ENCODE results near the gene IGFBP5. TPM values are rescaled to one million over a fixed set of nuclear protein-coding genes. Genes with fewer than 3 reads are reported as not detected.

The IGFBP5 gene
- total and polyA plus RNA-seq, 12 donors, result 67.1 to 267 (median 152) TPM

GRCh38 chr2:216731465-216731864 is 36.1 kb upstream of the IGFBP5 start:
- no peak overlapping the region for H3K4me3 ChIP-seq
- no peak for TF ChIP-seq CTCF (IDR thresholded peaks at IDR 0.05)
- DNase-seq (no peak), ATAC-seq (no peak)
- 82 to 90% methylated on average over 5 of the region's 5 CpGs for WGBS, 2 donors
- peaks cover 0 to 16% (median 11%) of the 10 kb centered on the region in 9 donors for H3K4me1 ChIP-seq
- H3K36me3 ChIP-seq, result no peaks in the 10 kb centered on the region
- no peaks in the 10 kb centered on the region for H3K9me3 ChIP-seq
- H3K27ac ChIP-seq, result no peak overlapping the region
- no peaks in the 10 kb centered on the region for H3K27me3 ChIP-seq
- intact Hi-C loops (cut with DNase I), result no loop called here

- no peak overlapping the region for H3K27ac ChIP-seq
- WGBS, 2 donors, result 83 to 88% methylated on average over 5 of the region's 5 CpGs
- ATAC-seq, result no peak
- no peaks in the 10 kb centered on the region for H3K27me3 ChIP-seq
- H3K4me3 ChIP-seq, result no peak overlapping the region
- peaks cover 0 to 22% (median 11%) of the 10 kb centered on the region in 9 donors for H3K4me1 ChIP-seq
- TF ChIP-seq CTCF (IDR thresholded peaks at IDR 0.05), result no peak
- no peak for DNase-seq
- H3K36me3 ChIP-seq, result no peaks in the 10 kb centered on the region
- H3K9me3 ChIP-seq, result no peaks in the 10 kb centered on the region
- intact Hi-C loops (cut with DNase I), result no loop called here
Observed at GRCh38 chr2:216730871-216731270, 35.5 kb upstream of the IGFBP5 start.

- DNase-seq (no peak), ATAC-seq (no peak)
- H3K9me3 ChIP-seq, result no peaks in the 10 kb centered on the region
- 91 to 93% methylated on average over 8 of the region's 8 CpGs for WGBS, 2 donors
- intact Hi-C loops (cut with DNase I), result no loop called here
- no peaks in the 10 kb centered on the region for H3K27me3 ChIP-seq
- no peak overlapping the region for H3K4me3 ChIP-seq
- H3K4me1 ChIP-seq, result peaks cover 0 to 10% (median 0%) of the 10 kb centered on the region in 9 donors
- TF ChIP-seq CTCF (IDR thresholded peaks at IDR 0.05), result no peak
- no peaks in the 10 kb centered on the region for H3K36me3 ChIP-seq
- no peak overlapping the region for H3K27ac ChIP-seq
Observed at GRCh38 chr2:216727346-216728122, 32.2 kb upstream of the IGFBP5 start.

- 94 to 95% methylated on average over 5 of the region's 5 CpGs for WGBS, 2 donors
- Histone ChIP-seq H3K36me3 (no peaks in the 10 kb centered on the region), H3K27me3 (no peaks in the 10 kb centered on the region), H3K27ac (no peak overlapping the region), H3K9me3 (no peaks in the 10 kb centered on the region), H3K4me3 (no peak overlapping the region), H3K4me1 (peaks cover 0 to 10% (median 0%) of the 10 kb centered on the region in 9 donors)
- DNase-seq (no peak), ATAC-seq (no peak)
- intact Hi-C loops (cut with DNase I), result no loop called here
- TF ChIP-seq CTCF (IDR thresholded peaks at IDR 0.05), result no peak
Observed at GRCh38 chr2:216724190-216724589, 28.8 kb upstream of the IGFBP5 start.

Measured in heart right ventricle (tissue), 16 donors.